Measurements from ENCODE around the gene LMNTD2.

Gene LMNTD2

GRCh38 chr11:567011-567628 is 6.6 kb upstream of the LMNTD2 start:
- DNase-seq = no peak

- DNase-seq = no peak
Measured at GRCh38 chr11:565921-566509, 5.5 kb upstream of the LMNTD2 start.

GRCh38 chr11:563812-564578 is 3.5 kb upstream of the LMNTD2 start:
- DNase-seq = no peak

- DNase-seq = no peak
Measured at GRCh38 chr11:563066-563811, 2.7 kb upstream of the LMNTD2 start.

GRCh38 chr11:562046-562645 is 1.6 kb upstream of the LMNTD2 start:
- DNase-seq = no peak

- DNase-seq = no peak
Measured at GRCh38 chr11:561148-562003, 838 bp upstream of the LMNTD2 start.

GRCh38 chr11:559712-560304 is 730 bp downstream of the LMNTD2 start:
- DNase-seq = no peak

GRCh38 chr11:559020-559620 is 1.4 kb downstream of the LMNTD2 start:
- no peak for DNase-seq

- DNase-seq = no peak
Measured at GRCh38 chr11:558503-558902, 2.0 kb downstream of the LMNTD2 start.

- no peak for DNase-seq
Measured at GRCh38 chr11:557328-558132, 3.0 kb downstream of the LMNTD2 start.

GRCh38 chr11:556662-557256 is 3.8 kb downstream of the LMNTD2 start:
- no peak for DNase-seq

- no peak for DNase-seq
Measured at GRCh38 chr11:555780-556661, 4.5 kb downstream of the LMNTD2 start.

- DNase-seq = no peak
Measured at GRCh38 chr11:555227-555779, 5.2 kb downstream of the LMNTD2 start.

GRCh38 chr11:554428-555226 is 5.9 kb downstream of the LMNTD2 start:
- peak; percentile 73 for DNase-seq

- no peak for DNase-seq
Measured at GRCh38 chr11:553988-554340, 6.6 kb downstream of the LMNTD2 start.

- no peak for DNase-seq
Measured at GRCh38 chr11:553083-553987, 7.2 kb downstream of the LMNTD2 start.

GRCh38 chr11:551596-551995 is 8.9 kb downstream of the LMNTD2 start:
- DNase-seq = no peak

Measured in central memory CD4-positive, alpha-beta T cell (primary cell).